Suprapubic skin (tissue), 4 donors: ENCODE measurements around the gene RICTOR.

ENCODE experiments used
- POLR2A ChIP-seq, 2 donors: fragments of 450-650 bp; IDR thresholded peaks; one replicate each; pipeline ENCODE4 v1.6.1; 2017; ENCODE audit warnings: antibody characterized with exemption in 2 of 2, mild to moderate bottlenecking in 2 of 2, moderate library complexity in 2 of 2
- POLR2AphosphoS5 ChIP-seq, 3 donors: sonication (generic); formaldehyde crosslinking; IDR thresholded peaks; one replicate each; pipeline ENCODE4 v1.6.1; 2017; ENCODE audit warnings: antibody characterized with exemption in 3 of 3
- TF ChIP-seq, protein P1 (sequence below), 2 donors: fragments of 200-600 bp in 1 of 2; fragments of 450-650 bp in 1 of 2; sonication (generic) in 1 of 2; IDR thresholded peaks; one replicate each; pipeline ENCODE4 v1.5.1; 2016 to 2019; ENCODE audit warnings: antibody characterized with exemption in 2 of 2, mild to moderate bottlenecking in 1 of 2, moderate library complexity in 1 of 2

DNA sequence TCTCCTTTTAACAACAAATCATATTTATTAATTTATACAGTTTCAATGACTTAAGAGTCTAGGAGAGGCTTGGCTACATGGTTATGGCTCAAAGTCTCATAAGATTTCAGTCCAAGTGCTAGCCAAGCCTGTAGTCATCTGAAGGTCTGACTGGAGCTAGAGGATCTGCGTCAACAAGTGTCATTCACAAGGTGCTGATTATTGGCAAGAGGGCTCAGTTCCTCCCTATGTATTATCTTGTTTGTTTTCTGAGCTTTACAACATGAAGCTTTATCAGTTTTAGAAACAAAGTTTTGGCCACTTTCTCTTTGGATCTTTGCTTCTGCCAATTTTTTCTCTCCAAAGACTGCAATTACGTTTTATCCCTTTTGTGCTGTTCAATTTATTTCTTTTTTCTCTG, 94.7 kb downstream of the RICTOR start:
- TF ChIP-seq, protein P1, sequence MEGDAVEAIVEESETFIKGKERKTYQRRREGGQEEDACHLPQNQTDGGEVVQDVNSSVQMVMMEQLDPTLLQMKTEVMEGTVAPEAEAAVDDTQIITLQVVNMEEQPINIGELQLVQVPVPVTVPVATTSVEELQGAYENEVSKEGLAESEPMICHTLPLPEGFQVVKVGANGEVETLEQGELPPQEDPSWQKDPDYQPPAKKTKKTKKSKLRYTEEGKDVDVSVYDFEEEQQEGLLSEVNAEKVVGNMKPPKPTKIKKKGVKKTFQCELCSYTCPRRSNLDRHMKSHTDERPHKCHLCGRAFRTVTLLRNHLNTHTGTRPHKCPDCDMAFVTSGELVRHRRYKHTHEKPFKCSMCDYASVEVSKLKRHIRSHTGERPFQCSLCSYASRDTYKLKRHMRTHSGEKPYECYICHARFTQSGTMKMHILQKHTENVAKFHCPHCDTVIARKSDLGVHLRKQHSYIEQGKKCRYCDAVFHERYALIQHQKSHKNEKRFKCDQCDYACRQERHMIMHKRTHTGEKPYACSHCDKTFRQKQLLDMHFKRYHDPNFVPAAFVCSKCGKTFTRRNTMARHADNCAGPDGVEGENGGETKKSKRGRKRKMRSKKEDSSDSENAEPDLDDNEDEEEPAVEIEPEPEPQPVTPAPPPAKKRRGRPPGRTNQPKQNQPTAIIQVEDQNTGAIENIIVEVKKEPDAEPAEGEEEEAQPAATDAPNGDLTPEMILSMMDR (IDR thresholded peaks at IDR 0.05): no peak
- no peak for TF ChIP-seq POLR2A (IDR thresholded peaks at IDR 0.05)
- TF ChIP-seq POLR2AphosphoS5 (IDR thresholded peaks at IDR 0.05): no peak
